AG08395 (cell line): ENCODE results near the gene ARHGAP5.
"Not testable (repeated sequence)": the region's sequence is repeated elsewhere in the genome, so short reads cannot be mapped to it uniquely, and the experiment has no call there.

Source experiments
- DNase-seq: peaks from one replicate; pipeline ENCODE4 v3.0.0; 2012; ENCODE audit warnings: mixed read lengths, low spot score

ARHGAP5 gene

DNA sequence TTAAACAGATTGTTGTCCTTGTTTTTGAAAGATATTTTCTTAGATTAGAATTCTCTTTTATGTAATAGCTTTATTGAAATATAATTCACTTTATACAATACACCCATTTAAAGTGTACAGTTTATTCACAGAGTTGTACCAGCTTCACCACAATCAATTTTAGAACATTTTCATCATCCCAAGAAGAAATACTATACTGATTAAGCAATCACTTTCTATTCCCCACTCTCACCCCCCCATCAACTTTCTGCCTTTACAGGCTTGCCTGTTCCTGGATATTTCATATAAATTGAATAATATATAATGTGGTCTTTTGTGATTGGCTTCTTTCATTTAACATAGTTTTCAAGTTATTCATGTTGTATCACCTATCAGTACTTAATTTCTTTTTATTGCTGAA, 44.4 kb downstream of the ARHGAP5 start:
- DNase-seq = no peak

DNA sequence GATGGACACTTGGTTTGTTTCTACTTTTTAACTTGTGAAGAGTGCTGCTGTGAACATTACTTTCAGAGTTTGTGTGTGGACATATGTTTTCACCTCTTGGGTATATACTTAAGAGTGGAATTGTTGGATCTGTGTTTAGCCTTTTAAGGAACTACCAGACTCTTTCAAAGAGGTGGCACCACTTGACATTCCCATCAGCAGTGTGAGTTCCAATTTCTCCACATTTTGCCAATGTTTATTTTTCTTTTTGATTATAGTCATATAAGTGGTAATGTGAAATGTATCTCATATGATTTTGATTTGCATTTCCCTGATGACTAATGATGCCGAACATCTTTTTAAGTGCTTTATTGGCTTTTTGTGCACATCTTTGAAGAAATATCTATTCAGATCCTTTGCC, 44.8 kb downstream of the ARHGAP5 start:
- DNase-seq = no peak

DNA sequence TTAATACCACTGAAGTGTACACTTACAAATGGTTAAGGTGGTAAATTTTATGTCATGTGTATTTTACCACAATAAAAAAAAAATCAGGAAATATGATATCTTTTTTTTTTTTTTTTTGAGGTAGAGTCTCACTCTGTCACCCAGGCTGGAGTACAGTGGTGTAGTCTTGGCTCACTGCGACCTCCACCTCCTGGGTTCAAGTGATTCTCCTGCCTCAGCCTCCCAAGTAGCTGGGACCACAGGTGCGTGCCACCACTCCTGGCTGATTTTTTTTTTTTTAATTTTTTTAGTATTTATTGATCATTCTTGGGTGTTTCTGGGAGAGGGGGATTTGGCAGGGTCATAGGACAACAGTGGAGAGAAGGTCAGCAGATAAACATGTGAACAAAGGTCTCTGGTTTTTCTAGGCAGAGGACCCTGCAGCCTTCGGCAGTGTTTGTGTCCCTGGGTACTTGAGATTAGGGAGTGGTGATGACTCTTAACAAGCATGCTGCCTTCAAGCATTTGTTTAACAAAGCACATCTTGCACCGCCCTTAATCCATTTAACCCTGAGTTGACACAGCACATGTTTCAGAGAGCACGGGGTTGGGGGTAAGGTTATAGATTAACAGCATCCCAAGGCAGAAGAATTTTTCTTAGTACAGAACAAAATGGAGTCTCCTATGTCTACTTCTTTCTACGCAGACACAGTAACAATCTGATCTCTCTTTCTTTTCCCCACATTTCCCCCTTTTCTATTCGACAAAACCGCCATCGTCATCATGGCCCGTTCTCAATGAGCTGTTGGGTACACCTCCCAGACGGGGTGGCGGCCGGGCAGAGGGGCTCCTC, 50.0 kb downstream of the ARHGAP5 start:
- DNase-seq = not testable (repeated sequence)

DNA sequence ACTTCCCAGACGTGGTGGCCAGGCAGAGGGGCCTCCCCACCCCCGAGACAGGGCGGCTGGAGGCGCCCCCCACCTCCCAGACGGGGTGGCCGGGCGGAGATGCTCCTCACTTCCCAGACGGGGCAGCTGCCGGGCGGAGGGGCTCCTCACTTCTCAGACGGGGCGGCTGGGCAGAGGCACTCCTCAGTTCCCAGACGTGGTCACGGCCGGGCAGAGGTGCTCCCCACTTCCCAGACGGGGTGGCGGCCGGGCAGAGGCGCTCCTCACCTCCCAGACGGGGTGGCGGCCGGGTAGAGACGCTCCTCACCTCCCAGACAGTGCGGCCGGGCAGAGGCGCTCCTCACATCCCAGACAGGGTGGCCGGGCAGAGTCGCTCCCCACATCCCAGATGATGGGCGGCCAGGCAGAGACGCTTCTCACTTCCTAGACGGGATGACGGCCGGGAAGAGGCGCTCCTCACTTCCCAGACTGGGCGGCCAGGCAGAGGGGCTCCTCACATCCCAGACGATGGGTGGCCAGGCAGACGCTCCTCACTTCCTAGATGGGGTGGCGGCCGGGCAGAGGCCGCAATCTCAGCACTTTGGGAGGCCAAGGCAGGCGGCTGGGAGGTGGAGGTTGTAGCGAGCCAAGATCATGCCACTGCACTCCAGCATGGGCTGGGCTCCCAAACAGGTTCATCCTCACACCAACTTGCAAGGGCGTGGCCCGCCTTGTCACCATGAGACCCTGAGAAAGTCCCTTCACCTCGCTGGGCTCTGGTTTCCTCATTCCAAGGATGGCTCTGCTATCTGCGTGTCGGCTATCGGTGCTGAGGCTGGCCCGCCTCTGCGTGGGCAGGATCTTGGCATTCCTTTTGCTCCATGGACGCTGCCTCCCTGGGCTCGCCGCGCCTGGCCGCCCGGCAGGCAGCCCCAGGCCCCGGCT, 50.9 kb downstream of the ARHGAP5 start:
- not testable (repeated sequence) for DNase-seq

DNA sequence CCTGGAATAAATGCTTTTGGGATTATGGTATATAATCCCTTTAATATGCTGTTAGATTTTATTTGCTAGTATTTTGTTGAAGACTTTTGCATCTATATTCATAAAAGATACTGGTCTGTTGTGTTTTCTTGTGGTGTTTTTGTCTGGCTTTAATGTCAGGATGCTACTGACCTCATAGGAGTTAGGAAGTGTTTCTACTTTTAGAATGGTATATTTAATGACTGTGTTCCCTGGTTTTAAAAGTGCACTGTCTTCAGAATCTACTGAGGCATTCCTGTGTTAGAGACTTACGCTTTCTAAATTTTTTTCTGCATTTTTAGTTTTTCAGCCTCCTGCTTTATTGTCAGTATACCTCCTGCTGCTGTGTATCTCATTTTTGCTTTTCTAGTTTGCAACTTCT, 51.6 kb downstream of the ARHGAP5 start:
- no peak for DNase-seq

DNA sequence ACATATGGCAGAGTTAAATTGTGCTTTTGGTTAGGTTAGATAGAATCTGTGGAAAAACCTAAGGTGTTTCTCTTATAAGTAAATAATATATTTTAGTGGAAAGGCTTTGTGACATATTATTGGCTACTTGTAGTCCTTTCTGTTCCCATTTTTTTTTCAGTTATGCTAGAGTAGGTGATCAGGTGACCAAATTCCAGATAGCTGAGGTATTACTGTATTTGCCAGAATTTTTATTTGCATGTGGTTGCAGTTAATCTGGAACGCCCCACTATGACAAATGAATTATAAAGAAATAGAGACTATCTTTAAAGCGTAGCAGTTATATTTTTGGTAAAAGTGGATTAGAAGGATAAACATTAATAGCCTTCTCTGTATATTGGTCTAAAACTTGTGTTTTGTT, 52.0 kb downstream of the ARHGAP5 start:
- DNase-seq = peak; percentile 42

DNA sequence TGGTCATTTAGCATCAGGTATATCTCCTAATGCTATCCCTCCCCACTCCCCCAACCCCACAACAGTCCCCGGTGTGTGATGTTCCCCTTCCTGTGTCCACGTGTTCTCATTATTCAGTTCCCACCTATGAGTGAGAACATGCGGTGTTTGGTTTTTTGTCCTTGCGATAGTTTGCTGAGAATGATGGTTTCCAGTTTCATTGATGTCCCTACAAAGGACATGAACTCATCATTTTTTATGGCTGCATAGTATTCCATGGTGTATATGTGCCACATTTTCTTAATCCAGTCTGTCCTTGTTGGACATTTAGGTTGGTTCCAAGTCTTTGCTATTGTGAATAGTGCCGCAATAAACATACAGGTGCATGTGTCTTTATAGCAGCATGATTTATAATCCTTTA, 54.6 kb downstream of the ARHGAP5 start:
- not testable (repeated sequence) for DNase-seq

DNA sequence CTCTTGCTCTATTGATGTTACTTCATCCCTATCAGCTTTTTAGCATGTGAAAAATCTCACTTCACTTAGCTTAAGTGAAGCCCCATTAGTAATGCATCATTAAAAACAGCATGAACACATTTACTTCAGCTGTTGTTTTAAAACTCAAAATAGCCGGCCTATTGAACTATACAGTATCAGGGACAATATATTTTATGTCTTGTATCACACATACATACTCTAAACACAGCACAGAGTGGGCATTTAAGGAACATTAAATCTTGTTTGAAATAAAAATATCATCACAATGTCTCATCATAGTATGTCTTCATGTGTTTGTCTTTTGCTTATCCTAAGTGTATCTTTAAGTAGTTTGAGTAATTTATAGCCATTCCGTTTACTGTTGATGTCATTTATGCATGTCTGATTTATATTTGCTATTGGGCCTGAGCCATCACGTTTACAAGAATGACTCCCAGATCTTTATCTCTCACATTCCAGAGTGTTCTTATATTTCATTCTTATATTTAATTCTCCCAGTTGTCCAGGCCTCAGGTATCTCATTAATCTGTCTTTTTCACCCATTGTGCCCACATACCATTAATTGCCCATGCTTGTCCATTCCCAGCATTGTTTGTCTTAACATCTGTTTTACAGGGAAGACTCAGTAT, 57.5 kb downstream of the ARHGAP5 start:
- peak; percentile 2 for DNase-seq

DNA sequence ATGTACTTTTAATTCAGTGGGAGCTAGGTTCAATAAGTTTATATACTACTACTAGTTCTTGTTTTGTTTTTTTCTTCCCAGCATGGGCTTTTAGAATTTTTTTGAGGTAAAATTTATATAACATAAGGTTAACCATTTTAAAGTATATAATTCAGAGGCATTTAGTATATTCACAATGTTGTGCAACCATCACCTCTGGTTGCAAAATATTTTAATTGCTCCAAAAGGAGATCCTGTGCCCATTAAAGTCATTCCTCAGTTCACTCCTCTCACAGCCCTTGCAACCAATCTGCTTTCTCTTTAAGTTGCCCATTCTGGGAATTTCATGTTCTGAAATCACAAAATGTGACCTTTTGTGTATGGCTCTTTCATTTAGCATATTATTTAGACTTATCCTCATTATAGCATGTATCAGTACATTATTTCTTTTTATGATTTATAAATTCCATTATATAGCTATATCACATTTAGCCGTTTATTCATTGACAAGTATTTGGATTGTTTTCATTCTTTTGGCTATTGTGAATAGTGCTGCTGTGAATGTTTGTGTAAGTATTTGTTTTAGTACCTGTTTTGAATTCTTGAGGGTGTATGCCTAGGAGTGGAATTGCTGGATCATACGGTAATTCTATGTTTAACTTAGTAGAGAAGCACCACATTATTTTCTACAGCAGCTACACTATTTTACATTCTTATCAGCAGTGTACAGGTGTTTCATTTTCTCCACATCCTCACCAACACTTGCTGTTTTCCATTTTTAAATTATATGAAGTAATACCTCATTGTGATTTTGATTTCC, 59.1 kb downstream of the ARHGAP5 start:
- no peak for DNase-seq

DNA sequence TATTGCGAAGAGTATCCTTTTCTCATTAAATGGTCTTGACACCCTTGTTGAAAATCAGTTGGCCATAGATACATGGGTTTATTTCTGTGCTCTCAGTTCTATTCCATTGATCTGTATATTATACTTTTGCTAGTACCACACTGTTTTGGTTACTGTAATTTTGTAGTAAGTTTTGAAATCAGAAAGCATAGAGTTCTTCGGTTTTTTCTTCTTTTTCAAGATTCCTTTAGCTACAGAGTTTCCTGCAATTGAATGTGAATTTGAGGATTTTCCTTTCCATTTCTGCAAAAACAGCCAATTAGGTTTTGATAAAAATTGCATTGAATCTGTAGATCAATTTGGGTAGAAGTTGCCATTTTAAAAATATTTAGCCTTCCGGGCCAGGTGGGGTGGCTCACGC, 60.2 kb downstream of the ARHGAP5 start:
- DNase-seq = no peak

DNA sequence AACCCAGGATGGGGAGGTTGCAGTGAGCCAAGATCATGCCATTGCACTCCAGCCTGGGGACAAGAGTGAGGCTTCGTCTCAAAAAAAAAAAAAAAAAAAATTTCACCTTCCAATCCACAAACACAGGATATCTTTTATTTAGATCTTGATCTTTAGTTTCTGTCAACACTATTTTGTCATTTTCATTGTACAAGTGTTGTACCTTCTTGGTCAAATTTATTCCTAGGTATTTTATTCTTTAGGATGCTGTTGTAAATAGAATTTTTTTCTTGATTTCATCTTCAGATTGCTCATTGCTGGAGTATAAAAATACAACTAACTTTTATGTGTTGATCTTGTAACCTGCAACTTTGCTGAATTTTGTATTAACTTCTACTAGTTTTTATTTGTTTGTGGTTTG, 60.8 kb downstream of the ARHGAP5 start:
- no peak for DNase-seq

DNA sequence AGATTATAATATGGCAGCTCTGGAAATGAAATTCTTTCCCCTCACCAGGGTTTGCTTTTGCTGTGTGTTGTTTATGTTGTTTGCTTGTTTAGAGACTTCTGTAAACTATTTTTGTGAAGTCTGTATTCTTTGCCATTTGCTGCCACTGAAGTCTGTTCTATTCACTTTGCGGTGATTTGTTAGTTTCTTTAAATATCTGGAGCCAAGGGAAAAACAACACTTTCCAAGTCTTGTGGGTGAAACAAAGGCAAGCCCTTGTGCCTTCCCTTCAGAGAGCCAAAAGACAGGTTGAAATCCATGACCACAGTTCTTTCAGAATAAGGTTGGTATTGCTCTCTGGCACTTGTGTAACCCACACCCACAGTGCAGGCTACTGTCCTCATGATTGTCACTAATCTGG, 65.2 kb downstream of the ARHGAP5 start:
- DNase-seq = no peak

DNA sequence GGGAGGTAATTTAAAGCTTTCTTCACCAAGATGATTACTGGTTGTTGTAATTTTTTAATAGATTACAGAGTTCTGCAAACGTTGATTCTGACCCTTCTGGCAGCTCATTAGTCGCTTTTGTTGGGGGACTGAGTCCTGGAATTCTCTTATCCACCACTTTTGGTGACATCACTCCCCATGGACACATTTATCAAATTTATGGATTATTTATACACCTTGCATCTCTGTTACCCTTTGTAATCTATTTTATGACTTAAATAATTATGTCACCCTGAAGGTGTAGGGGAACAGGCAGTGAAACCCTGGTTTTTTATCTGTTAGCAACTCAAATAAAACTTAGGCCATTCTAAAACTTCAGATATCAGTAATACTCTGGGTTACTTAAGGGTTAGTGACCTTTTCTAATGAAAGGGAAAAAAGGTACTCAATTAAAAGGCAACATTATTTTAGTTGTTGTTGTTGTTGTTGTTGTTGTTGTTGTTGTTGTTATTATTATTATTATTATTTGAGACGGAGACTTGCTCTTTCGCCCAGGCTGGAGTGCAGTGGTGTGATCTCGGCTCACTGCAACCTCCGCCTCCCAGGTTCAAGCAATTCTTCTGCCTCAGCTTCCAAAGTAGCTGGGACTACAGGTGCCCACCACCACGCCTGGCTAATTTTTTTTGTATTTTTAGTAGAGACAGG, 65.8 kb downstream of the ARHGAP5 start:
- DNase-seq = no peak

DNA sequence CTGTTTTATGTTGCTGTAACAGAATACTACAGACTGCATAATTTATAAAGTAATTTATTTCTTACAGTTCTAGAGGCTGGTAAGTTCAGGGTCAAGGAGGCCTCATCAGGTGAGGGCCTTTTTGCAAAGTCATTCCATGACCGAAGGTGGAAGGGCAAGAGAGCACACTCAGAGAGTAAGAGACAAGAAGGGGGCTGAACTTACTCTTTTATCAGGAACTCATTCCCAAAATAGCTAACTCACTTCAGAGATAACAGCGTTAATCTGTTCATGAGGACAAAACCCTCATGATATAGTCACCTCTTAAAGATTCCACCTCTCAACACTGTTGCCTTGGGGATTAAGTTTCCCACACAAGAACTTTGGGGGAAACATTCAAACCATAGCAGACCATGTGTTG, 73.3 kb downstream of the ARHGAP5 start:
- DNase-seq = no peak

DNA sequence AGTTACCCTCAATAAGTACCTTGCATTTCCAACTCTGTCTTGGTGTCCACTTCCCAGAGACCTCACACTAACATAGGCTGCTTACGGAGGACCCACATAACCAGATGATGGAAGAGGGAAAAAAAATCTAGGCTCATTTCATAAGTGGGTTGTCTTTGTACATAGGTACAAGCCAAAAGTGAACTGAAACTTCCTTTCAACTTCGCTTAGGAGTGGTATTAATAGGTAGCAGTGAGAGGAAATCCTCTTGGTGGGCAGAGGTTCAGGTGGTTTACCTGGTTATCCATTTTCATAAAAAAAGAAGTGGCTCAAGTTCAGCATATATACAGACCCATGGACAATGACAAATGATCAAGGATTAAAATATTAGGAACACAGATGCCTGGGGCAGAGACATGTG, 88.9 kb downstream of the ARHGAP5 start:
- DNase-seq = no peak

DNA sequence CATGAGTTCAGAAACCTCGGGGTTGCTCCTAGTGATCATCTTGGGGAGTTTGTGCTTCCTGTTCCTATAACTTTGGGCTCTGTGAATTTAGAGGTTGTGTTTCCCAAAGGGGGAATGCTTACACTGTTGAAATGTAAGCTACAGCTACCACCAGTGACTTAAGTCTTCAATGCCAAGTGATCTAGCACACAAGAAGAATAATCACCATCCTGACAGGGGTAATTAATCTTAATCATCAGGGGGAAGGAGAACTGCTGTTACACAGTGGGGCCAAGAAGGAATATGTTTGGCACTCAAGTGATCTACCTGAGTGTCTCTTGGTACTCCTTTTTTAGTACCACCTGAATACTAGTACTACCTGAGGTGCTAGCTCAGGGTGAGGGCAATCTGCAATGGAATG, 89.8 kb downstream of the ARHGAP5 start:
- DNase-seq = no peak

DNA sequence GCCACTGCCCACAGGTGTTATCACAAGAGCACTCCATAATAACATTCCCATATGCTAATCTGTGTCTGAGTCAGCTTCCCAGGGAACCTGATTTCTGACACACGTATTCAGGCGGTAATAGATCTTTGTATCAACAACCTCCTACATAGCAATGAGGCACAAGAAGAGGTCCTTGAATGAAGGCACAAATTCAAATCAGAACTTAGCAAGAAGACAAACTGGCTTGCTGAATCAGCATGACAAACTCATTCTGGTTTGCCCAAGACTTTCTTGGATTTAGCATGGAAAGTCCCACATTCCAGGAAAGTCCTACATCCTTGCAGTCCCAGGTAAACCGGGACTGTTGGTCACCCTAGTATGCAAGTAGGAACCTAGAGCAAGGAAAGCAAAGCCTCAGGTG, 90.8 kb downstream of the ARHGAP5 start:
- no peak for DNase-seq

DNA sequence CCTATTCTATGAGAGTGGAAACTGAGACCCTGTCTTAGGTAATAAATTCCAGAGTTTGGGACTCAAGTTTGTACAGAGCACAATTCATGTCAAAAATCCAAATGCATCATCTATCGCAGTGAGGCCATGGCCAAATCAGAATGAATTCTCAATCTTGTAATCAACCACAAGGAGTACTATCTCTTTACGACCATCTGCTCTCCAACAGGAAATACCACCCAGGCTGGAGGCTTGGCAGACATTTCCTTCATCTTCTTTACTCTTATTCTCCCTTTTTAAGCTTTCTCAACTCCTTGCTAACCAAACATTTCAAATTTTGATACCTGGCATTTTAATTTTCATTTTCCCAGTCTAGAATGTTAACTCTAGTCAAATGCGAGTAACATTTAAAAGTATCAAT, 92.1 kb downstream of the ARHGAP5 start:
- no peak for DNase-seq

DNA sequence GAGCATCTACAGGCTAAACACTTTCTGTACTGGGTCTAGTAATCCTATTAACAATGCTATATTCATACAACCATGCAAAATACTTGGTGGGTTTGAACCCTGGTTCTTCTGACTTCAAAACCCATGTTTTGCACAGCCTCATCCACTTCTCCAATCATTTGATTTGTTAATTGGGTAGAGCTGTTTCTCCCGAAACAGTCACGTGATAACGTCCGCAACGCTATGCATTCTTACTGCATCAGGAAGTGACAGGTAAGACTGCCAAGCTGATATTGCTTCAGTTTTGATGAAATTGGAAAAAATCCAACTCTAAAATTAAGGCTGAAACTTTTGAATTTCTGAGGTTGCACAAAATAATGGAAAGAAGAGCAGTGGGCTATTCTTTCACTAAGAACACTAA, 94.4 kb downstream of the ARHGAP5 start:
- DNase-seq = no peak

DNA sequence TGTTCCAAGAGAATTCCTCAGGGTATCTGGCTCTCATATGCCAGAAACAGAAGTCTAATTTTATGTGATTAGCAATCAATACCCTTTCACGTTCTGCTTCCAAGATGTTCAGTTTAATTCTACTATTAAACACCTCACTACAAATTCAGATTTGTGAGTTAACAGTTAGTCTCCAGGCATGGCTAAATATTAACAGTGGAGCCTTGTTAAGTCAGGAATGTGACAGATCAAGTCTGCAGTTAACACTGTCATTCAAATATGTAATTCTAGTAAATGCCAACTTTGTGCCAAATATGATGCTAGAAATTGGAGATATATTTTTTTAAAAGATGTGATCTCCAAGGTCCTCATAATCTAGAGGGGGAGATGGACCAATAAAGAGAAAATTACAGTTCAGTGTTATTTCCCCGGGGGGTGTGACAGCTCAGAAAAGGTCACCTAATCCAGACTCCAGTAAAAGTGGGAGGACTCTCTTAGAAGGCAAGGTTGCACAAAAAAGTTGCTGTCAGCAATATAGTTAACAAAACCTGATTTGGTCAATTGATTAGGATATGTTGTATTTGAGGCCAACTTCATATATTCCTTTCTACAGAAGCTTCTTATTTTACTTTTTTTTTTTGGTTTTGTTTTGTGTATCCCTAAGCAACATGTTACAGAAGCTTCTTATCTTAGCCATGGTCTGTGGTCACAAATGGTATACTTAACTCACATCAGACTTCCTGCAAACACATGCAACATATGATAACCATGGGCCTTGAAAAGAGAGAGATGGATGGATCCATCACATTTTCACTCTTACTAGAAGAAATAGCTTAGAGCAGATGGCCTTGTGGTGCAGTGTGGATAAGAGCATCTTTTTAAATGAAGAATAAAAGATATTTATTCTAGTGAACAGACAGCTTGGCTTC, 106.3 kb downstream of the ARHGAP5 start:
- no peak for DNase-seq
